ENCODE measurements around the gene RYR1.
"Not testable (repeated sequence)": the region's sequence is repeated elsewhere in the genome, so short reads cannot be mapped to it uniquely, and the experiment has no call there.

Gene RYR1

DNA sequence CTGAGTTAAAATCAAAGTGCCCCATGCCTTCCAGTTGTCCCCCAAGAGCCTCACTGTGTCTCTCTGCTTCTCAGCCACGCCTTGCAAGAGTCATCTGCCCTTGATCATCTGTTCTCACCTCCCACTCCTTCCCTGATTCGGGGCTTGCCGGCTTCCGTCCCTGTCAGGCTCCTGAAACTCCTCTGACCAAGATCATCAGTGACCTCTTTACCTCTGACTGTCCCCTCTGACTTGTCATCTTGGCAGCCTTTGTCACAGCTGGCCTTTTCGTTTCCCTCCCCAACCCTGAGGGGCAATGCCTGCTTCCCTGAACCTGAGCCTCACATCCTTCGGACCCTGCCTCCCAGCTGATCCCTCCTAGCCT is 117.9 kb downstream of the RYR1 start:
- H3K36me3 ChIP-seq (replicated peaks; ENCODE audit: insufficient read depth, low read length), result no peaks in the 10 kb centered on the region
- no peak for DNase-seq
- TF ChIP-seq EZH2phosphoT487 (IDR thresholded peaks at IDR 0.05; ENCODE audit: low read length) (no peak), EZH2 (optimal IDR thresholded peaks at IDR 0.05; ENCODE audit: low read depth, low read length) (no peak), CTCF (IDR thresholded peaks at IDR 0.05; ENCODE audit: low read length) (no peak)
- no peaks in the 10 kb centered on the region for H3F3A ChIP-seq (ENCODE audit: insufficient read depth, low read length)
- H3K9ac ChIP-seq (ENCODE audit: low read length), result no peak overlapping the region
- H4K20me1 ChIP-seq (ENCODE audit: insufficient read depth, low read length), result no peaks in the 10 kb centered on the region
- H3K4me3 ChIP-seq (ENCODE audit: low read length), result no peak overlapping the region
- no peak overlapping the region for H3K4me2 ChIP-seq (ENCODE audit: low read depth, low read length)
- H3K9me3 ChIP-seq (replicated peaks; ENCODE audit: insufficient read depth, low read length), result no peaks in the 10 kb centered on the region
- no peaks in the 10 kb centered on the region for H3K9me2 ChIP-seq (replicated peaks; ENCODE audit: insufficient read depth, low read length)
- no peaks in the 10 kb centered on the region for H3K4me1 ChIP-seq (ENCODE audit: low read length)
- no peaks in the 10 kb centered on the region for H3K79me2 ChIP-seq (ENCODE audit: low read length)
- no peak overlapping the region for H2AFZ ChIP-seq (ENCODE audit: low read length)
- no peak overlapping the region for H3K27ac ChIP-seq (ENCODE audit: low read length)
- H3K27me3 ChIP-seq (replicated peaks; ENCODE audit: insufficient read depth, low read length), result no peaks in the 10 kb centered on the region

DNA sequence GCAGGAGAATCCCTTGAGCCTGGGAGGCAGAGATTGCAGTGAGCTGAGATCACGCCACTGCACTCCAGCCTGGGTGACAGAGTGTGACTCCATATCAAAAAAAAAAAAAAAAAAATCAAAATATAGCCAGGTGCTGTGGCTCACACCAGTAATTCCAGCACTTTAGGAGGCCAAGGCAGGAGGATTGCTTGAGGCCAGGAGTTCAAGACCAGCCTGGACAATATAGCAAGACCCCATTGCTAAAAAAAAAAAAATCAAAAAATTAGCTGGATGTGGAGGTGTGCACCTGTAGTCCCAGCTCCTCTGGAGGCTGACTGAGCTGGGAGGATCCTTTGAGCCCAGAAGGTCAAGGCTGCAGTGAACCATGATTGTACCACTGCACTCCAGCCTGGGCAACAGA is 119.7 kb downstream of the RYR1 start:
- not testable (repeated sequence) for H3K4me2 ChIP-seq (ENCODE audit: low read depth, low read length); H3K79me2 ChIP-seq (ENCODE audit: low read length); H3K4me1 ChIP-seq (ENCODE audit: low read length); H3K27me3 ChIP-seq (replicated peaks; ENCODE audit: insufficient read depth, low read length); H3K9ac ChIP-seq (ENCODE audit: low read length); H3K27ac ChIP-seq (ENCODE audit: low read length); H3K4me3 ChIP-seq (ENCODE audit: low read length); H3K9me3 ChIP-seq (replicated peaks; ENCODE audit: insufficient read depth, low read length); H2AFZ ChIP-seq (ENCODE audit: low read length); H3K36me3 ChIP-seq (replicated peaks; ENCODE audit: insufficient read depth, low read length); H4K20me1 ChIP-seq (ENCODE audit: insufficient read depth, low read length); H3F3A ChIP-seq (ENCODE audit: insufficient read depth, low read length); H3K9me2 ChIP-seq (replicated peaks; ENCODE audit: insufficient read depth, low read length); DNase-seq

- Histone ChIP-seq H4K20me1 (ENCODE audit: insufficient read depth, low read length) (no peaks in the 10 kb centered on the region), H3K4me1 (ENCODE audit: low read length) (0 out of 2 replicates have a peak, but pooled peaks cover 3% of the 10 kb centered on the region), H2AFZ (ENCODE audit: low read length) (no peak overlapping the region), H3K27ac (ENCODE audit: low read length) (no peak overlapping the region), H3K36me3 (replicated peaks; ENCODE audit: insufficient read depth, low read length) (no peaks in the 10 kb centered on the region), H3K4me3 (ENCODE audit: low read length) (no peak overlapping the region), H3K9me2 (replicated peaks; ENCODE audit: insufficient read depth, low read length) (no peaks in the 10 kb centered on the region), H3K4me2 (ENCODE audit: low read depth, low read length) (no peak overlapping the region), H3K79me2 (ENCODE audit: low read length) (no peaks in the 10 kb centered on the region), H3K27me3 (replicated peaks; ENCODE audit: insufficient read depth, low read length) (no peaks in the 10 kb centered on the region), H3K9me3 (replicated peaks; ENCODE audit: insufficient read depth, low read length) (no peaks in the 10 kb centered on the region), H3F3A (ENCODE audit: insufficient read depth, low read length) (0 out of 2 replicates have a peak, but pooled peaks cover 3% of the 10 kb centered on the region), H3K9ac (ENCODE audit: low read length) (no peak overlapping the region)
- no peak for DNase-seq
- TF ChIP-seq EZH2phosphoT487 (IDR thresholded peaks at IDR 0.05; ENCODE audit: low read length), result no peak
These were observed 121.2 kb downstream of the RYR1 start for GRCh38 chr19:38554676-38555141.

DNA sequence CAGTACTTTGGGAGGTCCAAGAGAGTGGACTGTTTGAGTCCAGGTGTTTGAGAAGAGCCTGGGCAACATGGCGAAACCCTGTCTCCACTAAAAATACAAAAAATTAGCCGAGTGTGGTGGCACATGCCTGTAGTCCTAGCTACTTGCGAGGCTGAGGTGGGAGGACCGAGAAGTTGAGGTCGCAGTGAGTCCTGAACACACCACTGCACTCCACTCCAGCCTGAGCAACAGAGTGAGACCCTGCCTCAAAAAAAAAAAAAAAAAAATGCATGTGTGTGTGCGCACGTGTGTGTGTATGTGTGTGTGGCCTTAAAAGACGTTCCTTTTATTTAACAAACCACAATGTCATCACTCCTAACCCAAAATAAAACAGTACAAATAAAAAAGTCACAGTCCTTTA is 121.7 kb downstream of the RYR1 start:
- Histone ChIP-seq H3K36me3 (replicated peaks; ENCODE audit: insufficient read depth, low read length) (no peaks in the 10 kb centered on the region), H3F3A (ENCODE audit: insufficient read depth, low read length) (0 out of 2 replicates have a peak, but pooled peaks cover 5% of the 10 kb centered on the region), H3K4me2 (ENCODE audit: low read depth, low read length) (no peak overlapping the region), H3K9me2 (replicated peaks; ENCODE audit: insufficient read depth, low read length) (no peaks in the 10 kb centered on the region), H4K20me1 (ENCODE audit: insufficient read depth, low read length) (no peaks in the 10 kb centered on the region), H3K27me3 (replicated peaks; ENCODE audit: insufficient read depth, low read length) (no peaks in the 10 kb centered on the region), H3K79me2 (ENCODE audit: low read length) (no peaks in the 10 kb centered on the region), H2AFZ (ENCODE audit: low read length) (no peak overlapping the region), H3K9ac (ENCODE audit: low read length) (no peak overlapping the region), H3K9me3 (replicated peaks; ENCODE audit: insufficient read depth, low read length) (no peaks in the 10 kb centered on the region), H3K27ac (ENCODE audit: low read length) (no peak overlapping the region), H3K4me3 (ENCODE audit: low read length) (no peak overlapping the region), H3K4me1 (ENCODE audit: low read length) (0 out of 2 replicates have a peak, but pooled peaks cover 8% of the 10 kb centered on the region)
- TF ChIP-seq EZH2phosphoT487 (IDR thresholded peaks at IDR 0.05; ENCODE audit: low read length) (no peak), EZH2 (optimal IDR thresholded peaks at IDR 0.05; ENCODE audit: low read depth, low read length) (no peak), CTCF (IDR thresholded peaks at IDR 0.05; ENCODE audit: low read length) (no peak)
- DNase-seq, result no peak

Measured in MM.1S (cell line).